Activated CD8-positive, alpha-beta memory T cell treated with anti-CD3 and anti-CD28 coated beads for 36 hours (primary cell): ENCODE results near the gene TSC1. TPM values are rescaled to one million over a fixed set of nuclear protein-coding genes. Genes with fewer than 3 reads are reported as not detected.

Source experiments
- CTCF ChIA-PET: fragments of 350-600 bp; sonication (Branson Sonifier 250); formaldehyde crosslinking; loops from one replicate; lab custom pipeline; 2021; ENCODE audit warnings: antibody characterized with exemption; lab: Charles Lee
- POLR2A ChIA-PET: fragments of 350-600 bp; sonication (Branson Sonifier 250); formaldehyde crosslinking; loops from one replicate; lab custom pipeline; 2021; ENCODE audit warnings: antibody characterized with exemption; lab: Charles Lee
- total RNA-seq, 2 experiments: library from RNA; stranded (reverse); gene quantifications; one replicate each; pipeline ENCODE4 v1.2.3, GENCODE V29; 2021

Gene TSC1
- total RNA-seq, 2 experiments from 2014 or later = 28.9 to 29.7 TPM

DNA sequence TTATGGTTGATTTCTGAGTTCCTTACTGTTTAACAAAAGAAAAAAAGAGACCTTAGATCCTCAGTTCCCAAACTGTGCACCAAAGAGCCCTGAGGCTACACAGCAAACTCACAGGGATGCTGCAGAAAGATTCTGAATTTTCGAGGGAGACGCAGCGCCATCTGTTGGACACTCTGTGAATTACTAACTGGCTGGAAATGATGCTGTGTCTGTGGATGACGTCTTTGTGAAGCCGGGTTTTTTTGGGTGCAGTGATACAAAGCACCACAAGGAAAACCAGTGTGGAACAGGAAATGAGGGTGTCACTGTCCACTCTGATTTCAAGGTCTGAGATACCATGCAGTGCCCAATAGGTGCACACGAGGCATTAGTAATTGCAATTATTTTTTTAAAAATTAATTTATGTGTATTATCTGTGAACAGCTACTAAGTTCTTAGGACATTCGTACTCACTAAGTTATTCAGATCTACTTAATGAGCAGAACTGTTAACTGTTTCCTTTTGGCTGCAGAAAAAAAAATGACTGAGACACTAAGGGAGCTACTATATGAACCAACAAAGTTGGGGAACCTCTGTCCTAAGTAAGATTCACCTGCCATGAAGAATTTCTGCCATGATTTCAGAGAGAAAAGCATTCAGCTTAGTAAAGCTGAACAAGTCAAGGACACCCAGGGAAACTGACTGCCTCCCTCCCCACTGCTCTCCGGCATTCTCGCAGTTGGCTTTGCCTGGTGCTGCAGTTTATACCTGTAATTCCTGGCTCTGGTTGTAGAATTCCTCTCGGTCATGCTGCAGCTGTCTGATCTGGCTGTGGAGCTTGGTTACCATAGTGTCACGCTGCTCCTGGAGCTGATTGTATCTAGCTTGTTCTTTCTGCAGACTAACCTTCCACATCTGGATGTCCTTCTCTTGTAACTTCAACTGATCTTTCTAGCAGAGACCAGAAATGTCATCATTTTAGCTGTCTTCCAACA is 42.3 kb downstream of the TSC1 start:
- ChIA-PET POLR2A (no interaction called here), CTCF (interaction anchor here (0.6 to 1.0 kb wide), 3 partner anchors 10 to 134 kb away, joined by 3 to 4 read pairs (median 3); no protein-coding TSS in a partner anchor)

GRCh38 chr9:132898051-132898450 is 46.4 kb downstream of the TSC1 start:
- ChIA-PET POLR2A (no interaction called here), CTCF (no interaction called here)

- CTCF ChIA-PET = interaction anchor here (0.6 to 0.7 kb wide), 3 partner anchors 16 to 563 kb away, joined by 3 to 5 read pairs (median 3); no protein-coding TSS in a partner anchor
- POLR2A ChIA-PET = no interaction called here
Measured at GRCh38 chr9:132896906-132897305, 47.5 kb downstream of the TSC1 start.

DNA sequence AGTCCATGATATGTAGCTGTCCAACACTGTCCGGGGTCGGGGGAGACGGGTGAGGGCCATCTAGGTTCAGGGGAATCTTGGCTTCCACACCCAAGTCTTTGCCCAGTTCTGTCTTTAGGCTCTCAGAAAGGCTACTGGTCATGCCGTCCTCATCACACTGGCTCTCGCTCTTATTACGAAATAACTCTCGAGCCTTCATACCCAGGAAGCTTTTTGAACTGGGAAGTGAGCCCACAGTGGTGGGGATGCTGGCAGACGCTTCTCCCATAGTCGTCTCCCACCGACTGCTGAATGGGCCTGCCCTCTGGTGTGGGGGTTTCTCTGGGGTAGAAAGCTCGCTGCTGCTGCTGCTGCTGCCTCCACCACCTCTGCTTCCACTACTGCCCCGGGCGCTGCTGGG is 48.2 kb downstream of the TSC1 start:
- ChIA-PET CTCF (no interaction called here), POLR2A (no interaction called here)

GRCh38 chr9:132894862-132895835 is 49.3 kb downstream of the TSC1 start:
- POLR2A ChIA-PET = interaction anchor here (0.6 to 0.7 kb wide), 2 partner anchors 48 to 501 kb away, joined by 4 read pairs; no protein-coding TSS in a partner anchor
- CTCF ChIA-PET = no interaction called here

- CTCF ChIA-PET = no interaction called here
- POLR2A ChIA-PET = no interaction called here
Measured at GRCh38 chr9:132894346-132894745, 50.1 kb downstream of the TSC1 start.

- POLR2A ChIA-PET = no interaction called here
- CTCF ChIA-PET = no interaction called here
Measured at GRCh38 chr9:132892400-132892799, 52.0 kb downstream of the TSC1 start.

GRCh38 chr9:132888151-132888550 is 56.3 kb downstream of the TSC1 start:
- ChIA-PET POLR2A (interaction anchor here (0.5 kb wide), 1 partner anchor 133 kb away, joined by 4 read pairs; no protein-coding TSS in a partner anchor), CTCF (no interaction called here)

DNA sequence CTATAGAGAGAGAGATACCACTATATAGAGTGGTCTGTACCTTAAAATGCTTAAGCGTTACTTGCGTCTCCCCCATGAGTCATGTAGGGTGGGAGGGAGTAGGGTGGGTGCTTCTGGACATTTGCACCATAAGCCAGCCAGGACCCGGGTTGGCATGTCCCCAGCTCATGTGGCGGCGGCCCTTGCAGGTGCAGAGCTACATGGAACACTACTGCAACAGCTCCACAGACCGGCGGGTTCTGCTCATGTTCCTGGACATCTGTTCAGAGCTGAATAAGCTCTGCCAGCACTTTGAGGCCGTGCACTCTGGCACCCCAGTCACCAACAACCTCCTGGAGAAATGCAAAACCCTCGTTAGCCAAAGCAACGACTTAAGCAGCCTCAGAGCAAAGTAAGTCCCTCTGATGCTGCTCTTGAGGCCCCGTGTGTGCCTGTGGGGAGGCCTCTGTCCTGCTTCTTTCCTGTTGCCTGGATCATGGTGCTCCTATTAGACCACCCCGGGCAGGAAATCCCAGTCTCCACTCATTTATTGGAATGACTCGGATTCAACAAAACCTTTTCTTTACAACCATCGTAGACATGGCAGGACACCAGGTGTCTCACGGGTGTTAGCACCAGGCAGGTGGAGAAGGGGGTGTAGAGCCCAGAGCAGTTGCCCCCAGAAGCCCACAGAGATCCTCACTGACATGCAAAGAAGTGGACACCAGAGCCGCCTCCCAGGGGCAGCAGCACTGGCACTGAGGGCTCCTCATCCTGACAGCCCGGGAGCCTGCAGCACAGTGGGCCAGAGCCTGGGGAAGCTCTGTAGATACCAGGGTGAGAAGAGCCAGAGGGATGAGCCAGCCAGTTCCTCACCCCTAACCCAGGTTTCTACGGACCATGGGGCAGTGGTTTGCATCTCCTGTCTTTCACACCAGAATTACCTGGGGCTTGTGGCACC is 57.0 kb downstream of the TSC1 start:
- CTCF ChIA-PET = no interaction called here
- POLR2A ChIA-PET = interaction anchor here (0.5 kb wide), 1 partner anchor 134 kb away, joined by 4 read pairs; no protein-coding TSS in a partner anchor

DNA sequence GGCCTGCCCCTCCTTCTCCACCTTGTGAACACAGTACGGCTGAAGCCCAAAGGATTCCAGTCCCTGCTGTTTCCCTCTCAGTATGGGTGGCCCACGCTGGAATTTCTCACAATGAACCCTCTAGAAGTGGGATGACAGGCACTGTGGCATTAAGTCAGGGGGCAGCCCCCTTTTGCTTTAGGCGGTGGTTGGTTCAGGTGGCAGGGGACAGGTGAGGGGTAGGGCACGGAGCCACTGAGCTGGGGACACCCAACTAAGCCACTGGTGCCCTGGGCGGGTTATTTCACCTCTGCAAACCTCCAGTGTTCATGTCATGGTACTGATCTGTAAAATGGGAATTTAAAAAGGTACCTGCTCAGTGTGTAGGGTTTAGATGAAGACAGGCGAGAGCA is 58.1 kb downstream of the TSC1 start:
- CTCF ChIA-PET = interaction anchor here (0.6 kb wide), 1 partner anchor 1040 kb away, joined by 3 read pairs; no protein-coding TSS in a partner anchor
- POLR2A ChIA-PET = no interaction called here

DNA sequence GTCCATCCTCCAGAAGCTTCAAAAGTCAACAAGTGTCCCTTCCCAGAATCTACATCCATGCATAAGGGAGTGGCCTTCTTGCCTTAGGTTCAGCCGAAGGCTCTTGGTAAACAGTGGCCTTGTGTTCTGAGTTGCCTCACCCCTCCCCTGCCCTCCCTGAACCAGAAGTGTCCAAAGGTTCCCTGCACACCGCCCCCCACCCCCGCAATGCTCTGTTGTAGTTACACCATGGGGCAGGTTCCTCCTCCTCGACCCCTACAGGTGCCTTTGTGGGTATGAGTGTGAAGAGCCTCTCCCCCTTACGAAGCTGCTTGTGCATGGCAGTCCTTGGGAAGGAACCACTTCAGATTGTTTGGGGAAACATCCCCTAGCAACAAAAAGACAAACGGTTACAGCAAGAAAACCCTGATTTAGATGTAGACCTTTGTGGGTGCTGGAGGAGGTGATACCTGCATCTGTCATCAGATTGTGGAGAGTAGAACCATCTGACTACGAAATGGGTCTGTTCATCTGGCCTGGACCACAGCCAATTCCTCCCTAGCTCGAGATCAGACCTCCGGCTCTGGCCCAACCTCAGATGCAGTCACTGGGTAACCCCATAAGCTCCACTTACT is 58.6 kb downstream of the TSC1 start:
- POLR2A ChIA-PET = no interaction called here
- CTCF ChIA-PET = interaction anchor here (0.5 to 0.6 kb wide), 2 partner anchors 93 to 1040 kb away, joined by 3 read pairs; no protein-coding TSS in a partner anchor

DNA sequence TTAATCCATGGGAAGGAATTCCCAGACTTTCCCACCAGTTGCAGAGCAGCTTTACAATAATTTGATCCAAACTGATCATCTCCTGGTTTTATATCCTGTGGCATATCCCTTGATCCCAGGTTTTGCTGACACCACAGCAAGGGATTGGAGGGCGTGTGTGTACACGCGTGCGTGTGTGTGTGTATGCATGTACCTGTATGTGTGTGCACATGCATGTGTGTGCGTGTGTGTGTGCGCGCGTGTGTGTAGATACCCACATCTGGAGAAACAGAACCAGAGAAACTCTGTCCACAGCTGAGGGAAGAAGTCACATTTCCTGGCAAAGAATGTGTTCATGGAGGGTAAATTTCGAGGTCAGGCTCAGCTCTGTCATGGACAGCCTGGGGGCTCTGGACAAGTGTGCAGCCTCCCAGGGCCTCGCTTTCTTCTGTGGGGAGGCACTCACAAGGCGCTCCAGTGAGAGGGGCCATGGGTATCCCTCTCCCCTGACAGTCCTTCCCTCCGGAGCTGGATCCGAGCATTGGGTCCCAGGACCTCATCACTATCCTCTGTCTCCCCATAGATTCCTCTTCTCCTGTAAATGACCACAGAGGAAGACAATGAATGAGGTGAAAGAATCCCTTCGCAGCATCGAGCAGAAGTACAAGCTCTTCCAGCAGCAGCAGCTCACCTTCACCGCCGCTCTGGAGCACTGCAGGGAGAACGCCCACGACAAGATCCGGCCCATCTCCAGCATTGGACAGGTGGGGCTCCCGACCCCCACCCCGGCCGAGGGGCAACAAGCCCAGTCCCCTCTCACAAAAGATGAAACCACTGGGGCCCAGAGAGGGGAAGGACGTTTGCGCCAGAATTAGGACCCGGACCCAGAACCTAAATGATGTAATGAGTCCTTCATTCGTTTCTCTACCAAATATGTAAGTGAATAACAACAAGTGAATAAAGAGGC is 60.8 kb downstream of the TSC1 start:
- POLR2A ChIA-PET = no interaction called here
- CTCF ChIA-PET = no interaction called here

GRCh38 chr9:132882616-132883015 is 61.8 kb downstream of the TSC1 start:
- POLR2A ChIA-PET = no interaction called here
- CTCF ChIA-PET = no interaction called here

DNA sequence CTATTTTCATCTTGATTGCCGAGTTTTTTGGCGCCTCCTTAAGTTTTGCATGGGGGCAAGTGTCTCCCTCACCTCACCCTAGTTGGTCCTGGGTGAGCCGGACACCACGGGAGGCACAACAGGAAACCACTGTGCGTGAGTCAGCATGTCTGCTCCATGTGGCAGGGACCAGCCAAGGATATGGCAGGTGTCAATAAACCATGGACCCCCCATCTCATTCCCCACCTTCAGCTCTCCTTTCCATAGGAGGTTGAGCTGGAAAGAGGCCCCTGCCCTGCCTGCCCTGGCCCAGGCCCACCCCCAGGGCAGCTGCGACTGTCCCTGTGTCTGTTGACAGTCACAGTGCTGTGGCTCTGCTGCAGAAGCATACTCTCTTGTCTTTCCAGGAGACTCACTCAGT is 62.6 kb downstream of the TSC1 start:
- ChIA-PET CTCF (no interaction called here), POLR2A (no interaction called here)

DNA sequence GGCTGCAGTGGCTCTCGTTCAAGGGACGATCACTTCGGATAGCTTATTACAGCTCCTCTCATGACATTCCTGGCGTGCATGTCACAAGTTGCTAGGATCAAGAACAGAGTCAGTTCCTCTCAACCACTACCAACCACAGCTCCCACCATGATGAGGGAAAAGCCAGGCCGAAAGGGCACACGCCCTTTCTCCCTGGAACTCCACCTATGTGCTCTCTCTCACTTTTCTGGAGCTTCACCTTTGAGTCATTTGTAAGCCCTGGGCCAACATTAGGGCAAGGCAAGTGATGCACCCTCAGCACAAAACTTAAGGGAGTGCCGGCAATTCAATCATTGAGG is 64.1 kb downstream of the TSC1 start:
- POLR2A ChIA-PET = no interaction called here
- CTCF ChIA-PET = interaction anchor here (0.8 kb wide), 1 partner anchor 17 kb away, joined by 5 read pairs; no protein-coding TSS in a partner anchor

DNA sequence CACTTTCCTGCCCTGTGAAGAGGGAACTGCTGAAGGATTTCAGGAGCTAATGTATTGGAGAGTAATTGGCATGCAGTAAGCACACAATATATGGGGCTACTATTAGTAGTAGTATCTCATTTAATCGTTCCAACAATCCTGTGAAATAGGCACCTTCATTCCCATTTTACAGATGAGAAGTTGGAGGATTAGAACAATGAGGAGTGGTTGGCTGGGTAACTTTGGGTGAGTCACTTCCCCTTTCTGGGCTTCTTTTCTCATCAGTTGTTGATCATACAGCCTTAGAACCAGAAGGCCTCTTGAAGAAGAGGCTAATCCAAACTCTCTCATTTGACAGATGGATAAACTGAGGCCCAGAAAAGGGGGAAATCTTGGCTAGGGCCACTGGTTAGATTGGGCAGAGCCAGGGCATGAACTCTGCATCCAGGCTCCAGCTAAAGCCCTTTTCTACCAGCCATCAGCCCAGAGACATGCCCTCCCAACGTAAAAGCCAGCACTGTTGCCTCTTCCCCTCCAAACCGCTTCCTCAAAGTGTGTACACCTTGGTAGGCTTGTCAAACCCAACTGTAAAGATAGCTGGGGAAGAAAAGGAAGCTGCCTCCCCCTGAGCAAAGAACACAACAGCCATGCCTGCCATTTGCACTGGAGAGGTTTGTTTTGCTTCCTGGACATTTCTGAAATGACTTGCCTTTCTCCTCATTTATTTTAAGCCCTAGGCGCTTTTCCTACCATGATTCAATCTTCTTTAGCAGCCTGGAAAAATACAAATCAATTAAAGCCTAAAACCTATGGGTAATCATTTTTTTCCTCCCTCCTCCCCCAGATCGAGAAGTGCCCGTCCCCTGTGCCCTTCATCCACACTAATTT is 64.7 kb downstream of the TSC1 start:
- POLR2A ChIA-PET = no interaction called here

More for the DNA sequence above, 64.7 kb downstream of the TSC1 start:
- CTCF ChIA-PET = interaction anchor here (0.6 kb wide), 1 partner anchor 26 kb away, joined by 3 read pairs; no protein-coding TSS in a partner anchor
